Measurements from ENCODE around the gene OR6N1.

The OR6N1 gene, protein sequence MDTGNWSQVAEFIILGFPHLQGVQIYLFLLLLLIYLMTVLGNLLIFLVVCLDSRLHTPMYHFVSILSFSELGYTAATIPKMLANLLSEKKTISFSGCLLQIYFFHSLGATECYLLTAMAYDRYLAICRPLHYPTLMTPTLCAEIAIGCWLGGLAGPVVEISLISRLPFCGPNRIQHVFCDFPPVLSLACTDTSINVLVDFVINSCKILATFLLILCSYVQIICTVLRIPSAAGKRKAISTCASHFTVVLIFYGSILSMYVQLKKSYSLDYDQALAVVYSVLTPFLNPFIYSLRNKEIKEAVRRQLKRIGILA

DNA sequence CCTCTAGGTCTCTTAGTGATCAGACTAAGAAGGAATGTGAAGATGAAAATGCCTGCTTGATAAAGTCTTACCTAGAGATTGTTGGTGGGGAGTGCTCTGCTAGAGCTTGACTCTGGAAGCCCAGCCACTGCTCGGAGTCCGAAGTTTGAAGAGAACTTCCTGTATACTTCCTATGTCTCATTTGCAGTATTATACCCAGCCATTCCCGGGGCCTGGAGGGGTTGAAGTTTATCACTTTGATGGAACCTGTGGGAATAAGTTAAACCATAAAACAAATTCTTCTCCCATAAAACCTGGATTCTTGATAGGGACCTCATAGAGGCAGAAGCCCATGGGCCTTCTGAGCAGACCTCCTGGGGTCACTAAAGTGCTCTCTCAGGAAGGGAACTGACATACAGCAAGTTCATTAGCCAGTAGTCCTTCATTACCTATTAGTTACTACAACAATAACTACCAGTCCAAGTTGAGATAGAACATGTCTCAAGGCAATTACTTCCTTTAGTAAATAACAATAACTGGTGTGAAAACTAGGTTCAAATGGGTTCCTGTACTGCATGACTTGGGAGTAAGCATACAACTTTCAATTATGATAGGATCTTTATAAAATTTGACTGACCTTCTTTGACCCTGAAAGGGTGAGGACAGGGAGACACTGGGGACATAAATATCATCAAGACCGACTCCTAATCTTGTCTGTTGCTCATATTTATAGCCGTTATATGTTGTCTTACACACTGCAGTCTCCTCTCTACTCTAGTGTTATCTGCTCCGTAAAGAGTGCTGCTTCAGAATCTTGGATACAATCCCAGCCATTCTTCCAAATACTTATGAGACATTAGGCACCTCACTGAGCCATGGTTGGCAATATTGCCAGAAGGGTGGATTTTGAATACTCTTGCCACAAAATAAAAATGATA, at the start of gene OR6N1:
TSS of gene OR6N1 (minus strand) at position 246 of the 917 bp plus-strand sequence. CDS start 5,513 bp downstream, outside the sequence.
- H3K4me1 ChIP-seq (ENCODE audit: insufficient read depth, low read length, severe bottlenecking): no peaks in the 10 kb centered on the region
- no peaks in the 10 kb centered on the region for H3K79me2 ChIP-seq (ENCODE audit: insufficient read depth, low read length)
- no peak within 1 kb of the TSS for H3K27ac ChIP-seq (ENCODE audit: low read depth, low read length, poor library complexity, severe bottlenecking)
- no peak for TF ChIP-seq EZH2 (IDR thresholded peaks at IDR 0.05; ENCODE audit: borderline replicate concordance, low read length)
- TF ChIP-seq, protein P1, sequence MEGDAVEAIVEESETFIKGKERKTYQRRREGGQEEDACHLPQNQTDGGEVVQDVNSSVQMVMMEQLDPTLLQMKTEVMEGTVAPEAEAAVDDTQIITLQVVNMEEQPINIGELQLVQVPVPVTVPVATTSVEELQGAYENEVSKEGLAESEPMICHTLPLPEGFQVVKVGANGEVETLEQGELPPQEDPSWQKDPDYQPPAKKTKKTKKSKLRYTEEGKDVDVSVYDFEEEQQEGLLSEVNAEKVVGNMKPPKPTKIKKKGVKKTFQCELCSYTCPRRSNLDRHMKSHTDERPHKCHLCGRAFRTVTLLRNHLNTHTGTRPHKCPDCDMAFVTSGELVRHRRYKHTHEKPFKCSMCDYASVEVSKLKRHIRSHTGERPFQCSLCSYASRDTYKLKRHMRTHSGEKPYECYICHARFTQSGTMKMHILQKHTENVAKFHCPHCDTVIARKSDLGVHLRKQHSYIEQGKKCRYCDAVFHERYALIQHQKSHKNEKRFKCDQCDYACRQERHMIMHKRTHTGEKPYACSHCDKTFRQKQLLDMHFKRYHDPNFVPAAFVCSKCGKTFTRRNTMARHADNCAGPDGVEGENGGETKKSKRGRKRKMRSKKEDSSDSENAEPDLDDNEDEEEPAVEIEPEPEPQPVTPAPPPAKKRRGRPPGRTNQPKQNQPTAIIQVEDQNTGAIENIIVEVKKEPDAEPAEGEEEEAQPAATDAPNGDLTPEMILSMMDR (IDR thresholded peaks at IDR 0.05; ENCODE audit: low read length): no peak
- no peak within 1 kb of the TSS for H3K4me2 ChIP-seq (ENCODE audit: low read length)
- no peaks in the 10 kb centered on the region for H3K27me3 ChIP-seq (ENCODE audit: insufficient read depth, low read length)
- no peaks in the 10 kb centered on the region for H3K9me2 ChIP-seq (ENCODE audit: low read depth, low read length)
- no peak within 1 kb of the TSS for H3K9ac ChIP-seq (ENCODE audit: low read length)
- H3K9me3 ChIP-seq (ENCODE audit: low read length): no peaks in the 10 kb centered on the region
- H3K4me3 ChIP-seq (ENCODE audit: low read depth, low read length, poor library complexity, severe bottlenecking): no peak within 1 kb of the TSS
- H2AFZ ChIP-seq (ENCODE audit: low read length): no peak within 1 kb of the TSS
- no peaks in the 10 kb centered on the region for H3K36me3 ChIP-seq (ENCODE audit: insufficient read depth, low read length)
- no peaks in the 10 kb centered on the region for H4K20me1 ChIP-seq (ENCODE audit: insufficient read depth, low read length)
- H3F3A ChIP-seq (ENCODE audit: insufficient read depth, low read length): no peaks in the 10 kb centered on the region

DNA sequence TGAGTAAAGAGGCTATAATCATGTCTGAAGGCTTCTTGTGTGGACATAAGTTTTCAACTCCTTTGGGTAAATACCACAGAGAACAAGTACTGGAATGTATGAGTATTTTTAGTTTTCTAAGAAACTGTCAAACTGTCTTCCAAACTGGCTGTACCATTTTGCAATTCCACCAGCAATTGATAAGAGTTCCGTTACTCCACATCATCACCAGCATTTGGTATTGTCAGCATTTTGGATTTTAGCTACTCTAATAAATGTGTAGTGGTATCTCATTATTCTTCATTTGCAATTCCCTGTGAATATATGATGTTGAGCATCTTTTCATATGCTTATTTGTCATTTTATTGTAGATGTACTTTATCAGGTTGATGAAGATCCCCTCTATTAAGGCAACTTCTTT, 49.7 kb upstream of the OR6N1 start:
- H3K9me3 ChIP-seq (ENCODE audit: low read length): no peaks in the 10 kb centered on the region
- no peak for TF ChIP-seq EZH2 (IDR thresholded peaks at IDR 0.05; ENCODE audit: borderline replicate concordance, low read length)
- TF ChIP-seq, protein P1 (IDR thresholded peaks at IDR 0.05; ENCODE audit: low read length): no peak
- no peak overlapping the region for H3K9ac ChIP-seq (ENCODE audit: low read length)

DNA sequence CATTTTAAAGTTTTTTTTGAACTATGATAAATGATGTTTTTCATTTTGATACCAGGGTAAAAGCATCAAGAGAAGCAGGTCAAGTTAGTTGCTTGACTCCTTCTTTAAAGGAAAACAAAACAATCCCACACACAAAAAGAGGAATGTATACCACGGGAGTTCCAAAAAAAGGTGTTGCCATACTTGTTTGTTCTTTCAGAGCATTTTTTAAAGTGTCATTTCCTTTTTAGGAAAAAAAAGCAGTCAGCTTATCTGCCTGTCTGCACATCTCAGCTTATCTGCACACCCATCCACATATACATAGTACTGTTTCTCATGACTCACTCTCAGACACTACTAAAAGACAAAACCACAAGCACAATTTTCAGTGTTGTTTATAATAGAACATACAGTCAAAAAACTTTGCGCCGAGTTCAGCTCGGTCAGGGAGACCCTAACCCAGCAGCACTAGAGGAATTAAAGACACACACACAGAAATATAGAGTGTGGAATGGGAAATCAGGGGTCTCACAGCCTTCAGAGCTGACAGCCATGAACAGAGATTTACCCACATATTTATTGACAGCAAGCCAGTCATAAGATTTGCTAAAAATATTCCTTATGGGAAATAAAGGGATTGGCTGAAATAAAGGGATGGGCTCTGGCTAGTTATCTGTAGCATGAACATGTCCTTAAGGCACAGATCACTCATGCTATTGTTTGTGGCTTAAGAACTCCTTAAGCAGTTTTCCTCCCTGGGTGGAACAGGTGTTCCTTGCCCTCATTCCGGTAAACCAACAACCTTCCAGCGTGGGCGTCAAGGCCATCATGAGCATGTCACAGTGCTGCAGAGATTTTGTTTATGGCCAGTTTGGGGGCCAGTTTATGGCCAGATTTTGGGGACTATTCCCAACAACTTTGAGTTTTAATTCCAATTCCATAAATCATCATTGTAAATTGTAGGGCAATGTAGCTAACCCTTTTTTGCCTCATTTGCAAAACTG, 47.8 kb upstream of the OR6N1 start:
- no peak overlapping the region for H3K4me2 ChIP-seq (ENCODE audit: low read length)
- H3K9ac ChIP-seq (ENCODE audit: low read length): no peak overlapping the region
- no peak overlapping the region for H3K4me3 ChIP-seq (ENCODE audit: low read depth, low read length, poor library complexity, severe bottlenecking)
- no peaks in the 10 kb centered on the region for H3K9me2 ChIP-seq (ENCODE audit: low read depth, low read length)
- no peak overlapping the region for H2AFZ ChIP-seq (ENCODE audit: low read length)
- no peaks in the 10 kb centered on the region for H3K79me2 ChIP-seq (ENCODE audit: insufficient read depth, low read length)
- no peaks in the 10 kb centered on the region for H4K20me1 ChIP-seq (ENCODE audit: insufficient read depth, low read length)
- no peaks in the 10 kb centered on the region for H3K4me1 ChIP-seq (ENCODE audit: insufficient read depth, low read length, severe bottlenecking)
- no peak overlapping the region for H3K27ac ChIP-seq (ENCODE audit: low read depth, low read length, poor library complexity, severe bottlenecking)
- no peaks in the 10 kb centered on the region for H3K27me3 ChIP-seq (ENCODE audit: insufficient read depth, low read length)
- H3K9me3 ChIP-seq (ENCODE audit: low read length): no peaks in the 10 kb centered on the region
- no peaks in the 10 kb centered on the region for H3F3A ChIP-seq (ENCODE audit: insufficient read depth, low read length)
- H3K36me3 ChIP-seq (ENCODE audit: insufficient read depth, low read length): no peaks in the 10 kb centered on the region
- TF ChIP-seq, protein P1 (IDR thresholded peaks at IDR 0.05; ENCODE audit: low read length): no peak
- no peak for TF ChIP-seq EZH2 (IDR thresholded peaks at IDR 0.05; ENCODE audit: borderline replicate concordance, low read length)

More for the DNA sequence above, 49.7 kb upstream of the OR6N1 start:
- H3K9me2 ChIP-seq (ENCODE audit: low read depth, low read length): no peaks in the 10 kb centered on the region
- no peaks in the 10 kb centered on the region for H3F3A ChIP-seq (ENCODE audit: insufficient read depth, low read length)
- no peaks in the 10 kb centered on the region for H3K27me3 ChIP-seq (ENCODE audit: insufficient read depth, low read length)
- H3K4me2 ChIP-seq (ENCODE audit: low read length): no peak overlapping the region
- no peaks in the 10 kb centered on the region for H3K36me3 ChIP-seq (ENCODE audit: insufficient read depth, low read length)
- no peaks in the 10 kb centered on the region for H3K79me2 ChIP-seq (ENCODE audit: insufficient read depth, low read length)
- H3K27ac ChIP-seq (ENCODE audit: low read depth, low read length, poor library complexity, severe bottlenecking): no peak overlapping the region
- H2AFZ ChIP-seq (ENCODE audit: low read length): no peak overlapping the region
- no peak overlapping the region for H3K4me3 ChIP-seq (ENCODE audit: low read depth, low read length, poor library complexity, severe bottlenecking)
- H3K4me1 ChIP-seq (ENCODE audit: insufficient read depth, low read length, severe bottlenecking): no peaks in the 10 kb centered on the region
- no peaks in the 10 kb centered on the region for H4K20me1 ChIP-seq (ENCODE audit: insufficient read depth, low read length)
